ENCODE results near the gene SOX21.
A peak's percentile ranks its signal among the peaks of the same experiment; 100 is the strongest.

SOX21 gene

GRCh38 chr13:94674609-94675348 is 37.6 kb downstream of the SOX21 start:
- DNase-seq, result peak; percentile 45

- no peak for DNase-seq
Observed at GRCh38 chr13:94673851-94674250, 38.5 kb downstream of the SOX21 start.

DNA sequence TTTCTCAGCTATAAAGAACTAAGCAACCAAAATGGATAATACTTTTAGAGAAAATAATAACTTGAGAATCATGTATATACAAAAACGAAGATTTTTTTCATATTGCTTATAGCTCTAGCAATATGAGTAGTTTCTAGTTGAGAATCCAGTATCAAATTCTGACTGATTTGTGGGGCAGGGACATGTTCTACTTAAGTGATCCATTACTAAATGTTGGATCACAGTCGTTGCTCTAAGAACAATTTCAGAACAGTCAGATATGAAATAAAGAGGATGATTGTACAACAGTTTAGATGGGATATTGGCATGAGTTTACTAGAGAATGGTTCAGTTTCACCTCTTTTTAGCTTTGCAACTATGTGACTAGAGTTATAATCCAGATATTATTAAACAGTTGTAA is 39.9 kb downstream of the SOX21 start:
- no peak for DNase-seq

- DNase-seq, result no peak
Observed at GRCh38 chr13:94667190-94667589, 45.2 kb downstream of the SOX21 start.

GRCh38 chr13:94666065-94666464 is 46.3 kb downstream of the SOX21 start:
- no peak for DNase-seq

DNA sequence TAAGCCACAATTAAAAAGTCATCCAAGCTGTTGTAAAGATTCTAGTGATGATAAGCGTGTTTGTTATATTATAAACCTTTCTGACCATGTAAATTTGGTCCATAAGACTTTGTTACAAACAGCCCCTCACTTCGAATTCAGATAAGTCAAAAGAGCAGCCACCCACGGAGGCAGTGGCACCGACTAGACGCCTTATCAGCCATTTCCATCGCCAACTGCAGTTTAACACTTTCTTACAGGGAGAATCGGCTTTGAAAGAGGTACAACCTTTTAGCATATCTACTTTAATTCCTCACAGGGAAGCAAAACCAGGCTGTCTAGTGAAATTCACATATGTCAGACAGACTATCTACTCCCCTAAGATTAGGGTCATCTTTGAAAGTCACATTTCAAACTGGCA is 47.5 kb downstream of the SOX21 start:
- no peak for DNase-seq

DNA sequence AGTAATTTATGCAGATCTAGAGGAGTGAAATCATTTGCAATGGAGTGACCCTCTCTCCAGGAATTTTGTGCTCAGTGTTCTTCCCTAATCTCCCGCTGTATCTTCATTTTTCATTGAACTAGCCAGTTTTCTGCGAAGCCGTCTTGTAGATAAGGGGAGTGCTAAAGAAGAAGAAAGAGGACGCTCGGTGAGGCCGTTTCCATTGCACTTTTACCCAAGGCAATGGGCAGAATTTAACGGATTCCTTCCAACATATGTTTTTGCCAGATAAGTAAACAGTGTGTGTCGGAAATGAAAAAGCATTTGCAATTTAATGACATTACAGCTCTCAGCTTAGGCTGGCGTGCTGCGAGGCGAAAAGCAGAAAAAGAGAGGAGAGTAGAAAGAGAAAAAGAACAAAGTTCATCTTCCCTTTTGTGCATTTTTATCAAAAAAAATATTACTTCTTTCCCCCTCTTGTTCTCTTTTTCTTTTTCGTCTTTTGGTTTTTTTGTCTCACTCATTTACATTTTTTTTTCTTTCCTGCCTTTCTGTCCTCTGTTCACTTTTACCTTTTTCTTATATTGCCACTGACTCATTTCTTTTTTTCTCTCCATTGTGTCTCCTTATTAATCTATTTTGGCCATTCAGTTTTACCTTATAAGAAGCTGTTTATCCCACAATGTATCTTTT is 49.9 kb downstream of the SOX21 start:
- DNase-seq, result no peak

GRCh38 chr13:94661406-94661805 is 50.9 kb downstream of the SOX21 start:
- DNase-seq, result no peak

DNA sequence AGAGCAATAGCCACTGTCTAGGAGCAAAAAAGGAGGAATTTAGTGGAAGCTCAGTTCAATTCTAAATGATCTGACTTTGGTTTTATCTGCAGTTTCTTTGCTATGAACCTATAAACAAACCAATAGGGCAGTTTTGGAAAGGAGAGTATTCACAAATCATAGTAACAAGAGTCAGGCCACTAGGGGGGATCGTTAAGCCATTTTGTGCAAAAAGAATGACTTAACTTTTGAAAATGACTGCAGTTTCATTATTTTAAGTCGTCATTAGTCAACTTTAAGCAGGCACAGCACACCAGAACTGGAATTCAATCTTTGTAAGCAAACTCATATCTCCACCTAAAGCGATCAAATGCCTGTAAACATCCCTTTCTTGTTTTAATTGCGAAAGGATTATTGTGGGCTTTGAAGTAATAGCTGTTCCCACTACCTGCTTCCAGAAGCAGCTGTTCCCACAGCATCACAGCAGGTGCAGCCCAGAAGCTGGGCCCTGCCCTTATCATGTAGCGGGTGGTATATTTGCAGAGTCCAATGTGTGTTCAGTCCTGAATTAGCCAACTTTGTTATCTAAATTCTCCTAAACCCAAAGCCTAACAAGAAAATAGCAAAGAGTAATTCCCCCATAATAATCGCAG is 51.5 kb downstream of the SOX21 start:
- no peak for DNase-seq

All from NCI-H1694 (cell line).